HepG2 (cell line): ENCODE results near the gene LRPAP1.

Experiments
- GATA4 ChIP-seq: sonication (generic); IDR thresholded peaks from 2 replicates; pipeline ENCODE4 v1.6.1; 2016; ENCODE audit warnings: antibody characterized with exemption, low read depth, borderline replicate concordance
- MTA1 ChIP-seq: sonication (generic); formaldehyde crosslinking; IDR thresholded peaks from 2 replicates; pipeline ENCODE4 v1.4.0; 2020; ENCODE audit warnings: missing genetic modification reagents, mild to moderate bottlenecking, borderline replicate concordance
- SIN3A ChIP-seq: IDR thresholded peaks from 2 replicates; pipeline ENCODE4 v1.6.1; 2011; ENCODE audit warnings: low read depth, mild to moderate bottlenecking, control low read depth, low read length, borderline replicate concordance
- ZNF138 ChIP-seq: sonication (generic); formaldehyde crosslinking; IDR thresholded peaks from 2 replicates; pipeline ENCODE4 v1.5.0; 2020; ENCODE audit warnings: mild to moderate bottlenecking, low read depth, missing genetic modification reagents
- ZNF382 ChIP-seq: sonication (generic); formaldehyde crosslinking; IDR thresholded peaks from 2 replicates; pipeline ENCODE4 v1.5.0; 2020; ENCODE audit warnings: missing genetic modification reagents, mild to moderate bottlenecking, borderline replicate concordance
- TF ChIP-seq, protein P1 (sequence below): sonication (generic); formaldehyde crosslinking; IDR thresholded peaks from 2 replicates; pipeline ENCODE4 v1.4.0; 2020; ENCODE audit warnings: missing genetic modification reagents
- TF ChIP-seq, protein P2 (sequence below): sonication (generic); formaldehyde crosslinking; IDR thresholded peaks from 2 replicates; pipeline ENCODE4 v1.4.0; 2020; ENCODE audit warnings: missing genetic modification reagents
- TF ChIP-seq, protein P3 (sequence below): sonication (generic); formaldehyde crosslinking; IDR thresholded peaks from 2 replicates; pipeline ENCODE4 v1.4.0; 2020; ENCODE audit warnings: mild to moderate bottlenecking, missing genetic modification reagents

DNA sequence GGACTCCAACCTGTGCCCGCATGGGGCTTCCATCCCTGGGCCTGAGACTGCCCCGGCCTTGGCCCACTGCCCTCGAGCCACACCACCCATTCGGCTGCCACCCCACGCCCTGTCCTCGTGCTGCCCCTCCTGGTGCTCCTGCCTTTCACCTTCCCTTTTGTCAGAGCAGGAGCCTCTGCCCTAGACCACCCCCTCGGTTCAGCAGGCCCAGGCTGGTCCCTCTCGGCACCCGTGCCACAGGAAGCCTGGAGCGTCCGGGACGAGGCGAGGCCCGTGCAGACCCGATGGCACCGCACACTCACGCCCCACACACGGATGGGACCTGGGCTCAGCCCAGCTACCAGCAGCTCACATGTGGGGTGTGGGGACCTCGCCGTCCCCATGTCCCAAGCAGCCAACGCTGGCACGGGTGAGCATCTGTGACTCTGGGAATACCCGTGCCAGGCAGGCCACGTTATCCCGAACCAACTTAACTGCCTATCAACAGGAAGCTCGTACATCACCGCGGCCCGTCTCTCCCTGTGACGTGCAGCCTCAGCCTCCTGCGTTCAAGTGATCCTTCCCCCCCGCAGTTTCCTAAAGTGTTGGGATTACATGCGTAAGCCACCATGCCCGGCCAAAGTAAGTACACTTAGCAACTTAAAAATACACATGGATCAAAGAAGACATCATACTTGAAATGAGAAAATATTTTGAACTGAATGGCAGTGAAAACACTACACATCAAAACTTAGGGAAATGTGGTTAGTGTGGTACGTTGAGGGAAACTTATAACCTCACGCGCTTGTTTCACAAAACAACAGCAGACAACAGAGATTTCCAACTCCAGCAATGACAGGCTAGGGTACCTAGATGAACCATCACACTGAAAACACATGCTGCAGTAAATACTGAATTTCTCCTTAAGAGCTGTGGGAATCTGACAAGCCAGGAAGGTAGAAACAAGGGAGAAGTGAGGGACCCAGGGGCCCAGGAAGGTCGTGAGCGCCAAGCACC, 29.0 kb downstream of the LRPAP1 start:
- no peak for TF ChIP-seq SIN3A
- no peak for TF ChIP-seq MTA1 (CRISPR knock-in tag)
- no peak for TF ChIP-seq ZNF138
- TF ChIP-seq, protein P1, sequence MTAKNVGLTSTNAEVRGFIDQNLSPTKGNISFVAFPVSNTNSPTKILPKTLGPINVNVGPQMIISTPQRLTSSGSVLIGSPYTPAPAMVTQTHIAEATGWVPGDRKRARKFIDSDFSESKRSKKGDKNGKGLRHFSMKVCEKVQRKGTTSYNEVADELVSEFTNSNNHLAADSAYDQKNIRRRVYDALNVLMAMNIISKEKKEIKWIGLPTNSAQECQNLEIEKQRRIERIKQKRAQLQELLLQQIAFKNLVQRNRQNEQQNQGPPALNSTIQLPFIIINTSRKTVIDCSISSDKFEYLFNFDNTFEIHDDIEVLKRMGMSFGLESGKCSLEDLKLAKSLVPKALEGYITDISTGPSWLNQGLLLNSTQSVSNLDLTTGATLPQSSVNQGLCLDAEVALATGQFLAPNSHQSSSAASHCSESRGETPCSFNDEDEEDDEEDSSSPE: no peak
- no peak for TF ChIP-seq ZNF382 (CRISPR knock-in tag)
- no peak for TF ChIP-seq GATA4
- TF ChIP-seq, protein P2, sequence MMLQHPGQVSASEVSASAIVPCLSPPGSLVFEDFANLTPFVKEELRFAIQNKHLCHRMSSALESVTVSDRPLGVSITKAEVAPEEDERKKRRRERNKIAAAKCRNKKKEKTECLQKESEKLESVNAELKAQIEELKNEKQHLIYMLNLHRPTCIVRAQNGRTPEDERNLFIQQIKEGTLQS: no peak
- TF ChIP-seq, protein P3, sequence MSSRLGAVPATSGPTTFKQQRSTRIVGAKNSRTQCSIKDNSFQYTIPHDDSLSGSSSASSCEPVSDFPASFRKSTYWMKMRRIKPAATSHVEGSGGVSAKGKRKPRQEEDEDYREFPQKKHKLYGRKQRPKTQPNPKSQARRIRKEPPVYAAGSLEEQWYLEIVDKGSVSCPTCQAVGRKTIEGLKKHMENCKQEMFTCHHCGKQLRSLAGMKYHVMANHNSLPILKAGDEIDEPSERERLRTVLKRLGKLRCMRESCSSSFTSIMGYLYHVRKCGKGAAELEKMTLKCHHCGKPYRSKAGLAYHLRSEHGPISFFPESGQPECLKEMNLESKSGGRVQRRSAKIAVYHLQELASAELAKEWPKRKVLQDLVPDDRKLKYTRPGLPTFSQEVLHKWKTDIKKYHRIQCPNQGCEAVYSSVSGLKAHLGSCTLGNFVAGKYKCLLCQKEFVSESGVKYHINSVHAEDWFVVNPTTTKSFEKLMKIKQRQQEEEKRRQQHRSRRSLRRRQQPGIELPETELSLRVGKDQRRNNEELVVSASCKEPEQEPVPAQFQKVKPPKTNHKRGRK: no peak
